ENCODE measurements around the gene TMEM43.

DNA sequence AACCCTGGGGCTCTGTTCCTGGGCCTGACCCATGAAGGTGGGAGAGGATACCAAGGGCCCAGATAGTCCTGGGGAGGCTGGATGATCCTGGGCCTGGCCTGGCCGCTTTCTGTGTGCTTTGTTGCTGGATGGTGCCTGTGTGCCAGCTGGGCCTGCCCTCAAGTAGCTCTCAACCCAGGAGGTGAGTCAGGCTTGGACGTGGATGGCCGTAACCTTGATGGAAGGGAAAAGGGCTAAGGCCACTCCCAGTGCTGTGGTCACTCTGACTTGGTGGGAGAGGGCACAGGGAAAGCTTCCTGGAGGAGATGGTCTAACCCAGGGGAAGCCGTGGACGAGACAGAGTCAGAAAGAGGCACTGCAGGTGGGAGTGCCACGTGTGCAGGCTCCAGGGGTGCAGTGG, 9.4 kb downstream of the TMEM43 start:
- TF ChIP-seq, protein P1, sequence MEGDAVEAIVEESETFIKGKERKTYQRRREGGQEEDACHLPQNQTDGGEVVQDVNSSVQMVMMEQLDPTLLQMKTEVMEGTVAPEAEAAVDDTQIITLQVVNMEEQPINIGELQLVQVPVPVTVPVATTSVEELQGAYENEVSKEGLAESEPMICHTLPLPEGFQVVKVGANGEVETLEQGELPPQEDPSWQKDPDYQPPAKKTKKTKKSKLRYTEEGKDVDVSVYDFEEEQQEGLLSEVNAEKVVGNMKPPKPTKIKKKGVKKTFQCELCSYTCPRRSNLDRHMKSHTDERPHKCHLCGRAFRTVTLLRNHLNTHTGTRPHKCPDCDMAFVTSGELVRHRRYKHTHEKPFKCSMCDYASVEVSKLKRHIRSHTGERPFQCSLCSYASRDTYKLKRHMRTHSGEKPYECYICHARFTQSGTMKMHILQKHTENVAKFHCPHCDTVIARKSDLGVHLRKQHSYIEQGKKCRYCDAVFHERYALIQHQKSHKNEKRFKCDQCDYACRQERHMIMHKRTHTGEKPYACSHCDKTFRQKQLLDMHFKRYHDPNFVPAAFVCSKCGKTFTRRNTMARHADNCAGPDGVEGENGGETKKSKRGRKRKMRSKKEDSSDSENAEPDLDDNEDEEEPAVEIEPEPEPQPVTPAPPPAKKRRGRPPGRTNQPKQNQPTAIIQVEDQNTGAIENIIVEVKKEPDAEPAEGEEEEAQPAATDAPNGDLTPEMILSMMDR (IDR thresholded peaks at IDR 0.05; ENCODE audit: borderline replicate concordance, extremely low read depth, low read length, poor library complexity, severe bottlenecking), result no peak
- TF ChIP-seq EZH2 (IDR thresholded peaks at IDR 0.05; ENCODE audit: borderline replicate concordance, low read depth, low read length, severe bottlenecking), result no peak
